ENCODE results near the gene NRP2. TPM values are rescaled to one million over a fixed set of nuclear protein-coding genes. Genes with fewer than 3 reads are reported as not detected.

NRP2 gene
- total RNA-seq, 1 donor from 2014 or later, result 89.0 TPM

- no peak for TF ChIP-seq CTCF (IDR thresholded peaks at IDR 0.05; ENCODE audit: partially characterized antibody, unreplicated experiment)
- Mint-ChIP-seq H3K9me3 (ENCODE audit: unreplicated experiment) (peaks cover 2% of the 10 kb centered on the region), H3K27me3 (ENCODE audit: unreplicated experiment) (peaks cover 3% of the 10 kb centered on the region), H3K4me3 (ENCODE audit: unreplicated experiment) (no peak overlapping the region), H3K27ac (ENCODE audit: unreplicated experiment) (no peak overlapping the region), H3K36me3 (ENCODE audit: unreplicated experiment) (no peaks in the 10 kb centered on the region), H3K4me1 (ENCODE audit: low read depth, unreplicated experiment) (peaks cover 20% of the 10 kb centered on the region)
- DNase-seq, result no peak
Observed at GRCh38 chr2:205698286-205699268, 16.3 kb downstream of the NRP2 start.

GRCh38 chr2:205699515-205700289 is 17.4 kb downstream of the NRP2 start:
- DNase-seq, result no peak
- H3K27me3 Mint-ChIP-seq (ENCODE audit: unreplicated experiment), result peaks cover 2% of the 10 kb centered on the region
- H3K27ac Mint-ChIP-seq (ENCODE audit: unreplicated experiment), result no peak overlapping the region
- H3K4me3 Mint-ChIP-seq (ENCODE audit: unreplicated experiment), result no peak overlapping the region
- no peaks in the 10 kb centered on the region for H3K36me3 Mint-ChIP-seq (ENCODE audit: unreplicated experiment)
- no peak for TF ChIP-seq CTCF (IDR thresholded peaks at IDR 0.05; ENCODE audit: partially characterized antibody, unreplicated experiment)
- peaks cover 2% of the 10 kb centered on the region for H3K9me3 Mint-ChIP-seq (ENCODE audit: unreplicated experiment)
- H3K4me1 Mint-ChIP-seq (ENCODE audit: low read depth, unreplicated experiment), result peaks cover 22% of the 10 kb centered on the region

GRCh38 chr2:205700331-205701132 is 18.2 kb downstream of the NRP2 start:
- no peaks in the 10 kb centered on the region for H3K36me3 Mint-ChIP-seq (ENCODE audit: unreplicated experiment)
- DNase-seq, result no peak
- H3K4me3 Mint-ChIP-seq (ENCODE audit: unreplicated experiment), result no peak overlapping the region

GRCh38 chr2:205701509-205701908 is 19.2 kb downstream of the NRP2 start:
- H3K36me3 Mint-ChIP-seq (ENCODE audit: unreplicated experiment), result no peaks in the 10 kb centered on the region
- TF ChIP-seq CTCF (IDR thresholded peaks at IDR 0.05; ENCODE audit: partially characterized antibody, unreplicated experiment), result no peak
- H3K9me3 Mint-ChIP-seq (ENCODE audit: unreplicated experiment), result no peaks in the 10 kb centered on the region
- DNase-seq, result no peak
- H3K27me3 Mint-ChIP-seq (ENCODE audit: unreplicated experiment), result no peaks in the 10 kb centered on the region
- no peak overlapping the region for H3K4me3 Mint-ChIP-seq (ENCODE audit: unreplicated experiment)
- H3K4me1 Mint-ChIP-seq (ENCODE audit: low read depth, unreplicated experiment), result peaks cover 24% of the 10 kb centered on the region
- no peak overlapping the region for H3K27ac Mint-ChIP-seq (ENCODE audit: unreplicated experiment)

More at GRCh38 chr2:205700331-205701132, 18.2 kb downstream of the NRP2 start:
- Mint-ChIP-seq H3K4me1 (ENCODE audit: low read depth, unreplicated experiment) (peaks cover 23% of the 10 kb centered on the region), H3K27ac (ENCODE audit: unreplicated experiment) (no peak overlapping the region), H3K9me3 (ENCODE audit: unreplicated experiment) (peaks cover 2% of the 10 kb centered on the region), H3K27me3 (ENCODE audit: unreplicated experiment) (peaks cover 2% of the 10 kb centered on the region)
- no peak for TF ChIP-seq CTCF (IDR thresholded peaks at IDR 0.05; ENCODE audit: partially characterized antibody, unreplicated experiment)
